ENCODE results near the gene WDFY2. TPM values are rescaled to one million over a fixed set of nuclear protein-coding genes. Genes with fewer than 3 reads are reported as not detected.

WDFY2 gene
- total and polyA plus RNA-seq, 2 of the 13 experiments (the other 11 are each of a cell fraction or from before 2014, with no cell fraction given) = 22.6 to 27.0 TPM

GRCh38 chr13:51628059-51628852 is 44.0 kb downstream of the WDFY2 start:
- Histone ChIP-seq H2AFZ (ENCODE audit: low read length) (no peak overlapping the region), H4K20me1 (ENCODE audit: insufficient read depth, low read length) (no peaks in the 10 kb centered on the region), H3K79me2 (ENCODE audit: insufficient read depth, low read length) (peaks cover 84% of the 10 kb centered on the region), H3K27ac (ENCODE audit: extremely low read length, insufficient read depth, low read length) (no peak overlapping the region), H3K4me1 (ENCODE audit: insufficient read depth, low read length) (peaks cover 66% of the 10 kb centered on the region), H3K4me3 (replicated peaks in 1 of 3; ENCODE audit: insufficient read depth in 1 of 3, low read depth in 2 of 3, low read length in 3 of 3) (no peak overlapping the region), H3K36me3 (replicated peaks in 1 of 2; ENCODE audit: control insufficient read depth in 1 of 2, insufficient read depth in 2 of 2, low read length in 2 of 2) (peaks cover 0 to 3% of the 10 kb centered on the region in 2 experiments; a peak in 3 of 5 replicates), H3K27me3 (ENCODE audit: control insufficient read depth in 1 of 2, insufficient read depth in 2 of 2, low read length in 2 of 2) (no peaks in the 10 kb centered on the region), H3K9ac (ENCODE audit: insufficient read depth, low read depth, low read length) (no peak overlapping the region), H3K4me2 (ENCODE audit: low read depth, low read length) (no peak overlapping the region), H3K9me3 (ENCODE audit: low read length) (no peaks in the 10 kb centered on the region)
- in situ Hi-C loops (cut with HindIII; ENCODE audit: extremely low pct_ligation_motif_present, low pct_unique_long_range_greater_than_20kb) = no loop called here
- 97% methylated on average over 13 of the region's 21 CpGs for WGBS (ENCODE audit: low lambda C conversion rate)
- no peak for ATAC-seq
- ChIA-PET CTCF (ENCODE audit: low intra/inter-chr PET ratio, low total read pairs) (no interaction called here), POLR2A (interaction anchor here (0.7 to 2.3 kb wide), 2 partner anchors 175 kb away, joined by 4 to 7 read pairs; partner anchors contain the start of gene INTS6)
- no peak for FAIRE-seq
- TF ChIP-seq ZNF225 (CRISPR knock-in tag; IDR thresholded peaks at IDR 0.05) (no peak), AGO2 (optimal IDR thresholded peaks at IDR 0.05; ENCODE audit: low read depth, low read length) (peak; percentile 62), ZNF687 (CRISPR knock-in tag; IDR thresholded peaks at IDR 0.05) (peak; percentile 8; the same call in 1 of the 2 replicates)
- no TSS peak for BruUV-seq (replicated peaks)
- intact Hi-C loops (cut with micrococcal nuclease; ENCODE audit: unreplicated experiment) = no loop called here
- no peak for DNase-seq (ENCODE audit: low spot score)

All from HepG2 (cell line).